Smooth muscle cell (in vitro differentiated cells): Measurements from ENCODE around the gene PTPRE. TPM values are rescaled to one million over a fixed set of nuclear protein-coding genes. Genes with fewer than 3 reads are reported as not detected.

Source experiments
- DNase-seq: peaks from one replicate; lab custom pipeline; 2025; ENCODE audit not compliant: unreplicated experiment; lab: John Stamatoyannopoulos, UW
- H2AFZ ChIP-seq: fragments of 200-600 bp; sonication (generic); 2 replicates; pipeline ENCODE4 v1.6.0; 2016; ENCODE audit warnings: antibody characterized with exemption, low read depth, mild to moderate bottlenecking
- H3F3A ChIP-seq: fragments of 200-600 bp; sonication (generic); 2 replicates; pipeline ENCODE4 v1.6.0; 2017; ENCODE audit warnings: antibody characterized with exemption, low read depth
- H3K27ac ChIP-seq: fragments of 200-600 bp; sonication (generic); 2 replicates; pipeline ENCODE4 v1.5.1; 2016; ENCODE audit warnings: low read depth, mild to moderate bottlenecking
- H3K27me3 ChIP-seq: fragments of 200-600 bp; sonication (generic); 2 replicates; pipeline ENCODE4 v1.6.1; 2016; ENCODE audit warnings: low read depth, mild to moderate bottlenecking
- H3K36me3 ChIP-seq: fragments of 200-600 bp; sonication (generic); 2 replicates; pipeline ENCODE4 v1.5.1; 2016; ENCODE audit warnings: low read depth
- H3K4me1 ChIP-seq: fragments of 200-600 bp; sonication (generic); 2 replicates; pipeline ENCODE4 v1.5.1; 2016; ENCODE audit warnings: low read depth
- H3K4me2 ChIP-seq: fragments of 200-600 bp; sonication (generic); 2 replicates; pipeline ENCODE4 v1.6.0; 2016; ENCODE audit warnings: mild to moderate bottlenecking
- H3K4me3 ChIP-seq: fragments of 200-600 bp; sonication (generic); 2 replicates; pipeline ENCODE4 v1.5.1; 2016; ENCODE audit warnings: mild to moderate bottlenecking
- H3K79me2 ChIP-seq: fragments of 200-600 bp; sonication (generic); 2 replicates; pipeline ENCODE4 v1.6.0; 2016; ENCODE audit warnings: low read depth, mild to moderate bottlenecking
- H3K9ac ChIP-seq: fragments of 200-600 bp; sonication (generic); 2 replicates; pipeline ENCODE4 v1.6.0; 2016; ENCODE audit warnings: low read depth
- H3K9me3 ChIP-seq: fragments of 200-600 bp; sonication (generic); replicated peaks from 2 replicates; pipeline ENCODE4 v1.5.1; 2016; ENCODE audit warnings: low read depth
- H4K20me1 ChIP-seq: fragments of 200-600 bp; sonication (generic); 2 replicates; pipeline ENCODE4 v1.6.0; 2016; ENCODE audit warnings: low read depth
- CTCF ChIP-seq: fragments of 200-600 bp; sonication (generic); IDR thresholded peaks from 2 replicates; pipeline ENCODE4 v1.5.1; 2017; ENCODE audit warnings: borderline replicate concordance, mild to moderate bottlenecking, antibody characterized with exemption; ENCODE audit not compliant: insufficient read depth, poor library complexity, severe bottlenecking
- WGBS: methylation state at CpG from one replicate; pipeline ENCODE4 v1.1.7; 2016; ENCODE audit warnings: low lambda C conversion rate; 5-methylcytosine and 5-hydroxymethylcytosine counted together
- polyA plus RNA-seq: library from polyadenylated mRNA; unstranded; fragments of >200 nt; fragmentation: Nextera tagmentation; extraction: Ambion mirVana; gene quantifications from 2 replicates; pipeline ENCODE4 v1.2.1, GENCODE V29; 2016
- total RNA-seq: library from RNA; depleted of rRNA; stranded (reverse); fragments of >200 nt; gene quantifications from 2 replicates; pipeline ENCODE4 v1.2.3, GENCODE V29; 2014

The PTPRE gene
- total and polyA plus RNA-seq, 2 experiments from 2014 or later = 17.1 to 22.7 TPM

GRCh38 chr10:127992376-127992775, 85.5 kb downstream of the PTPRE start:
- Histone ChIP-seq H2AFZ (no peak overlapping the region), H3F3A (peaks cover 17% of the 10 kb centered on the region), H3K4me1 (peaks cover 33% of the 10 kb centered on the region), H3K36me3 (no peaks in the 10 kb centered on the region), H3K79me2 (no peaks in the 10 kb centered on the region), H4K20me1 (no peaks in the 10 kb centered on the region), H3K9me3 (no peaks in the 10 kb centered on the region), H3K27me3 (no peaks in the 10 kb centered on the region), H3K27ac (peak overlapping the region; percentile 99), H3K4me3 (no peak overlapping the region), H3K4me2 (peak overlapping the region; percentile 74), H3K9ac (peak overlapping the region; percentile 92)
- whole genome bisulfite sequencing = 91% methylated on average over 8 of the region's 8 CpGs
- no peak for DNase-seq
- no peak for TF ChIP-seq CTCF

- TF ChIP-seq CTCF = no peak
- WGBS = 94% methylated on average over 12 of the region's 12 CpGs
- no peak overlapping the region for H3K9ac ChIP-seq
Measured at GRCh38 chr10:127993056-127993690, 86.3 kb downstream of the PTPRE start.

GRCh38 chr10:127995939-127996338, 89.0 kb downstream of the PTPRE start:
- Histone ChIP-seq H3K4me2 (no peak overlapping the region), H3K4me1 (peaks cover 21% of the 10 kb centered on the region), H3K9ac (no peak overlapping the region), H3F3A (peaks cover 17% of the 10 kb centered on the region), H3K27ac (peak overlapping the region; percentile 72), H3K79me2 (no peaks in the 10 kb centered on the region), H3K36me3 (no peaks in the 10 kb centered on the region), H3K9me3 (no peaks in the 10 kb centered on the region), H2AFZ (no peak overlapping the region), H3K27me3 (no peaks in the 10 kb centered on the region), H3K4me3 (no peak overlapping the region), H4K20me1 (no peaks in the 10 kb centered on the region)
- DNase-seq = no peak
- TF ChIP-seq CTCF = no peak
- WGBS = 98% methylated on average over 6 of the region's 6 CpGs

More at GRCh38 chr10:127993056-127993690, 86.3 kb downstream of the PTPRE start:
- Histone ChIP-seq H3K27me3 (no peaks in the 10 kb centered on the region), H2AFZ (no peak overlapping the region), H3K4me2 (peak overlapping the region; percentile 74), H3K4me3 (no peak overlapping the region), H3F3A (peaks cover 17% of the 10 kb centered on the region), H3K79me2 (no peaks in the 10 kb centered on the region), H3K4me1 (peaks cover 33% of the 10 kb centered on the region), H3K27ac (peak overlapping the region; percentile 99), H3K36me3 (no peaks in the 10 kb centered on the region), H3K9me3 (no peaks in the 10 kb centered on the region), H4K20me1 (no peaks in the 10 kb centered on the region)
- no peak for DNase-seq

GRCh38 chr10:127996586-127996985, 89.7 kb downstream of the PTPRE start:
- Histone ChIP-seq H2AFZ (no peak overlapping the region), H3F3A (peaks cover 17% of the 10 kb centered on the region), H3K4me3 (no peak overlapping the region), H3K4me2 (peak overlapping the region; percentile 45), H3K4me1 (peaks cover 20% of the 10 kb centered on the region), H3K9me3 (no peaks in the 10 kb centered on the region), H3K79me2 (no peaks in the 10 kb centered on the region), H3K27me3 (no peaks in the 10 kb centered on the region), H3K9ac (no peak overlapping the region), H4K20me1 (no peaks in the 10 kb centered on the region), H3K27ac (peak overlapping the region; percentile 72), H3K36me3 (no peaks in the 10 kb centered on the region)
- no peak for TF ChIP-seq CTCF
- WGBS = 46% methylated on average over 5 of the region's 5 CpGs
- DNase-seq = no peak
